Pancreas (tissue), 10 donors: ENCODE measurements around the gene MRC2. TPM values are rescaled to one million over a fixed set of nuclear protein-coding genes. Genes with fewer than 3 reads are reported as not detected.

Source experiments
- ATAC-seq, 4 donors: fragments of 200-7000 bp; cut with Tn5 transposase; one replicate each; pipeline versions ENCODE4 v1.8.0 to v1.9.1; 2020; ENCODE audit warnings: mild to moderate bottlenecking in 4 of 4, moderate library complexity in 4 of 4
- DNase-seq, 6 donors: peaks; one replicate each; pipeline ENCODE4 v3.0.0-alpha.2; 2020
- FAIRE-seq: peaks from 2 replicates; lab custom pipeline; 2012; peaks lifted over from hg19 to GRCh38; lab: Jason Lieb, UNC
- H3K27ac ChIP-seq, 4 donors: fragments of 200-600 bp; sonication (generic); 1 replicate in 3 of 4; 2 replicates in 1 of 4; pipeline versions ENCODE4 v1.5.0 to v1.8.0; 2020
- H3K27me3 ChIP-seq, 4 donors: fragments of 200-600 bp; one replicate each; pipeline ENCODE4 v1.8.0; 2021
- H3K36me3 ChIP-seq, 3 donors: fragments of 200-600 bp; sonication (generic) in 1 of 3; one replicate each; pipeline versions ENCODE4 v1.5.0 to v1.8.0; 2020 to 2021
- H3K4me1 ChIP-seq, 3 donors: fragments of 200-600 bp; one replicate each; pipeline ENCODE4 v1.8.0; 2021
- H3K4me3 ChIP-seq, 4 donors: fragments of 200-600 bp; sonication (generic) in 2 of 4; one replicate each; pipeline versions ENCODE4 v1.5.0 to v1.8.0; 2020 to 2021
- H3K9me3 ChIP-seq, 4 donors: fragments of 200-600 bp; one replicate each; pipeline ENCODE4 v1.8.0; 2021
- CTCF ChIP-seq, 4 donors: fragments of 200-600 bp; sonication (generic) in 3 of 4; IDR thresholded peaks; one replicate each; pipeline versions ENCODE4 v1.5.0 to v1.8.0; 2021; ENCODE audit warnings: antibody characterized with exemption in 4 of 4
- WGBS, 2 donors: extraction: QIAGEN DNeasy Blood & Tissue Kit; methylation state at CpG; one replicate each; pipeline ENCODE4 v1.1.7; 2013; 5-methylcytosine and 5-hydroxymethylcytosine counted together
- intact Hi-C, 3 donors: fragments of 100-400 bp; cut with DNase I; formaldehyde crosslinking; loops; one replicate each; pipeline versions ENCODE4 v1.11.1 to v1.14.2; 2022
- polyA plus RNA-seq, 2 donors: library from polyadenylated mRNA; stranded (reverse); fragments of 200-250 nt; gene quantifications; one replicate each; pipeline ENCODE4 v1.2.3, GENCODE V29; 2013
- total RNA-seq, 6 donors: library from RNA; stranded (reverse); fragmentation: NEBNext Ultra II Directional in 4 of 6; extraction: Animal tissue kit (Norgen Biotek cat#: 25700) in 4 of 6; gene quantifications; one replicate each; pipeline versions ENCODE4 v1.2.1 to v1.2.4, GENCODE V29; 2021 to 2023
- donor health status: healthy with polysubstance abuse.
- donor health status: DM: no; HTN: no; CAD: no; lungs with moderate emphysema.
- donor health status: DM: no; HTN: no; CAD: no.
- donor health status: control.
- donor health status: control.
- donor health status: Bipolar disorder and iron deficiency.
- donor health status: DM: yes; HTN: yes; CAD: no.
- donor health status: DM: no; HTN: no; CAD: no.
- donor health status: DM: no; HTN: no; CAD: no.
- donor health status: DM: yes; HTN: yes; CAD: no.

MRC2 gene
- total and polyA plus RNA-seq, 8 donors = 1.6 to 25.4 (median 5.1) TPM

GRCh38 chr17:62671553-62671952 lies 44.1 kb downstream of the MRC2 start:
- no peak for FAIRE-seq
- Histone ChIP-seq H3K27me3 (no peaks in the 10 kb centered on the region), H3K4me1 (no peaks in the 10 kb centered on the region), H3K36me3 (no peaks in the 10 kb centered on the region), H3K4me3 (no peak overlapping the region), H3K27ac (no peak overlapping the region), H3K9me3 (no peaks in the 10 kb centered on the region)
- WGBS, 2 donors = 50 to 59% methylated on average over 13 to 14 of the region's 14 CpGs
- ATAC-seq = peak in 3 of 4 donors; percentile 21 to 33 (median 28)
- peak in 2 of 6 donors; percentile 71 to 78 for DNase-seq
- no peak for TF ChIP-seq CTCF (IDR thresholded peaks at IDR 0.05)
- intact Hi-C loops = loop anchor here in 1 of 3 donors (10.0 kb wide), 1 partner anchor 733 kb away; no protein-coding TSS in a partner anchor

- Histone ChIP-seq H3K9me3 (no peaks in the 10 kb centered on the region), H3K27ac (no peak overlapping the region), H3K4me3 (no peak overlapping the region), H3K27me3 (no peaks in the 10 kb centered on the region), H3K36me3 (no peaks in the 10 kb centered on the region), H3K4me1 (no peaks in the 10 kb centered on the region)
- FAIRE-seq = no peak
- TF ChIP-seq CTCF (IDR thresholded peaks at IDR 0.05) = no peak
- ATAC-seq = no peak
- WGBS, 2 donors = 71 to 76% methylated on average over 4 of the region's 4 CpGs
- DNase-seq = no peak
- intact Hi-C loops = loop anchor here in 1 of 3 donors (10.0 kb wide), 1 partner anchor 732 kb away; no protein-coding TSS in a partner anchor
Measured at GRCh38 chr17:62672957-62673356, 45.5 kb downstream of the MRC2 start.

GRCh38 chr17:62673614-62674362 lies 46.3 kb downstream of the MRC2 start:
- Histone ChIP-seq H3K9me3 (no peaks in the 10 kb centered on the region), H3K27me3 (no peaks in the 10 kb centered on the region), H3K4me1 (no peaks in the 10 kb centered on the region), H3K4me3 (no peak overlapping the region), H3K36me3 (no peaks in the 10 kb centered on the region), H3K27ac (no peak overlapping the region)
- 73 to 74% methylated on average over 18 to 20 of the region's 20 CpGs for WGBS, 2 donors
- DNase-seq (no peak), FAIRE-seq (no peak), ATAC-seq (no peak)
- intact Hi-C loops = loop anchor here in 1 of 3 donors (10.0 kb wide), 1 partner anchor 731 kb away; no protein-coding TSS in a partner anchor
- no peak for TF ChIP-seq CTCF (IDR thresholded peaks at IDR 0.05)

- no peak for DNase-seq
- H3K27ac ChIP-seq = no peak overlapping the region
- no peak for ATAC-seq
Measured at GRCh38 chr17:62674363-62674739, 46.9 kb downstream of the MRC2 start.

More at GRCh38 chr17:62674363-62674739, 46.9 kb downstream of the MRC2 start:
- Histone ChIP-seq H3K9me3 (no peaks in the 10 kb centered on the region), H3K27me3 (no peaks in the 10 kb centered on the region), H3K4me1 (no peaks in the 10 kb centered on the region), H3K4me3 (no peak overlapping the region), H3K36me3 (no peaks in the 10 kb centered on the region)
- intact Hi-C loops = loop anchor here in 1 of 3 donors (10.0 kb wide), 1 partner anchor 730 kb away; no protein-coding TSS in a partner anchor
- no peak for FAIRE-seq
- WGBS, 2 donors = 51 to 61% methylated on average over 6 of the region's 6 CpGs
- no peak for TF ChIP-seq CTCF (IDR thresholded peaks at IDR 0.05)
